SH-SY5Y (cell line): ENCODE data around the gene LCK.

Experiments used
- GATA2 ChIP-seq: IDR thresholded peaks from 2 replicates; pipeline ENCODE4 v1.6.1; 2011; ENCODE audit warnings: mild to moderate bottlenecking, low read depth, low read length
- GATA3 ChIP-seq: IDR thresholded peaks from 2 replicates; pipeline ENCODE4 v1.6.1; 2011; ENCODE audit warnings: low read depth, mild to moderate bottlenecking, low read length, moderate library complexity

GRCh38 chr1:32305310-32305709 lies 54.2 kb downstream of the LCK start:
- TF ChIP-seq GATA2 (no peak), GATA3 (no peak)
